Trophoblast cell (in vitro differentiated cells and primary cell): ENCODE measurements around the gene WIPF1.

Experiments used
- DNase-seq, 2 donors: peaks; one replicate each; pipeline ENCODE4 v3.0.0-alpha.2; 2016
- H2AFZ ChIP-seq: 2 replicates; pipeline ENCODE4 v1.6.1; 2013; ENCODE audit warnings: low read length, moderate library complexity, mild to moderate bottlenecking; ENCODE audit not compliant: insufficient read depth, poor library complexity
- H2AK5ac ChIP-seq: 2 replicates; pipeline ENCODE4 v1.6.1; 2013; ENCODE audit warnings: mild to moderate bottlenecking, low read length
- H2BK120ac ChIP-seq: 2 replicates; pipeline ENCODE4 v1.6.1; 2013; ENCODE audit warnings: low read length, mild to moderate bottlenecking, moderate library complexity; ENCODE audit not compliant: insufficient read depth, poor library complexity
- H2BK12ac ChIP-seq: 2 replicates; pipeline ENCODE4 v1.6.1; 2013; ENCODE audit warnings: mild to moderate bottlenecking, low read length, moderate library complexity
- H2BK5ac ChIP-seq: 2 replicates; pipeline ENCODE4 v1.6.1; 2013; ENCODE audit warnings: low read length, low read depth, moderate library complexity, mild to moderate bottlenecking; ENCODE audit not compliant: poor library complexity
- H3K14ac ChIP-seq: 2 replicates; pipeline ENCODE4 v1.6.1; 2013; ENCODE audit warnings: mild to moderate bottlenecking, low read length
- H3K18ac ChIP-seq: 2 replicates; pipeline ENCODE4 v1.6.1; 2013; ENCODE audit warnings: mild to moderate bottlenecking, low read length
- H3K23ac ChIP-seq: 2 replicates; pipeline ENCODE4 v1.6.1; 2013; ENCODE audit warnings: low read length
- H3K27ac ChIP-seq: 2 replicates; pipeline ENCODE4 v1.5.1; 2013; ENCODE audit warnings: low read depth, mild to moderate bottlenecking, inconsistent platforms, low read length, moderate library complexity
- H3K27me3 ChIP-seq: 2 replicates; pipeline ENCODE4 v1.6.1; 2013; ENCODE audit warnings: inconsistent platforms, mild to moderate bottlenecking, low read length, moderate library complexity; ENCODE audit not compliant: insufficient read depth
- H3K36me3 ChIP-seq, 2 experiments: 1 replicate in 1 of 2; 2 replicates in 1 of 2; pipeline ENCODE4 v1.6.1; 2013; ENCODE audit warnings: low read length in 2 of 2, mild to moderate bottlenecking in 2 of 2, moderate library complexity in 1 of 2; ENCODE audit not compliant: insufficient read depth in 2 of 2, control insufficient read depth in 1 of 2
- H3K4ac ChIP-seq: 2 replicates; pipeline ENCODE4 v1.6.1; 2013; ENCODE audit warnings: low read depth, mild to moderate bottlenecking, low read length, moderate library complexity
- H3K4me1 ChIP-seq, 2 experiments: 1 replicate in 1 of 2; 2 replicates in 1 of 2; pipeline ENCODE4 v1.6.1; 2013; ENCODE audit warnings: low read length in 2 of 2, mild to moderate bottlenecking in 2 of 2, moderate library complexity in 1 of 2; ENCODE audit not compliant: insufficient read depth in 2 of 2, control insufficient read depth in 1 of 2
- H3K4me2 ChIP-seq: 2 replicates; pipeline ENCODE4 v1.6.1; 2013; ENCODE audit warnings: inconsistent platforms, mild to moderate bottlenecking, low read length, moderate library complexity
- H3K4me3 ChIP-seq: 2 replicates; pipeline ENCODE4 v1.5.1; 2013; ENCODE audit warnings: mild to moderate bottlenecking, low read depth, low read length, inconsistent platforms
- H3K79me1 ChIP-seq: one replicate; pipeline ENCODE4 v1.6.1; 2013; ENCODE audit warnings: low read length
- H3K79me2 ChIP-seq: 2 replicates; pipeline ENCODE4 v1.6.1; 2013; ENCODE audit warnings: low read length, mild to moderate bottlenecking; ENCODE audit not compliant: control insufficient read depth, insufficient read depth, poor library complexity
- H3K9ac ChIP-seq: 2 replicates; pipeline ENCODE4 v1.6.1; 2013; ENCODE audit warnings: mild to moderate bottlenecking, low read length
- H3K9me3 ChIP-seq: 2 replicates; pipeline ENCODE4 v1.6.1; 2013; ENCODE audit warnings: low read depth, mild to moderate bottlenecking, control low read depth, inconsistent platforms, low read length; ENCODE audit not compliant: insufficient read depth
- H4K12ac ChIP-seq: 2 replicates; pipeline ENCODE4 v1.6.1; 2013; ENCODE audit warnings: low read depth, mild to moderate bottlenecking, low read length, moderate library complexity
- H4K8ac ChIP-seq: 2 replicates; pipeline ENCODE4 v1.6.1; 2013; ENCODE audit warnings: low read depth, mild to moderate bottlenecking, low read length, moderate library complexity
- H4K91ac ChIP-seq: one replicate; pipeline ENCODE4 v1.6.1; 2013; ENCODE audit warnings: low read depth, mild to moderate bottlenecking, low read length, moderate library complexity
- WGBS: extraction: QIAGEN DNeasy Blood & Tissue Kit; methylation state at CpG from one replicate; pipeline ENCODE4 v1.1.7; 2013; ENCODE audit warnings: missing lambda C conversion rate; ENCODE audit not compliant: insufficient read length, insufficient coverage; ENCODE audit errors: extremely low coverage; 5-methylcytosine and 5-hydroxymethylcytosine counted together

The WIPF1 gene

GRCh38 chr2:174590346-174590745, 7.3 kb downstream of the WIPF1 start:
- peak overlapping the region; percentile 26 for H4K91ac ChIP-seq
- peaks cover 4% of the 10 kb centered on the region in 2 experiments for H3K36me3 ChIP-seq
- peaks cover 16 to 44% of the 10 kb centered on the region in 2 experiments for H3K4me1 ChIP-seq
- H3K79me1 ChIP-seq, result peaks cover 21% of the 10 kb centered on the region
- peak overlapping the region; percentile 77 for H4K12ac ChIP-seq
- H2BK12ac ChIP-seq, result peak overlapping the region; percentile 74
- H4K8ac ChIP-seq, result peak overlapping the region; percentile 32
- peak overlapping the region; percentile 68 for H3K4ac ChIP-seq
- peaks cover 1% of the 10 kb centered on the region for H3K79me2 ChIP-seq
- peak overlapping the region; percentile 65 for H3K14ac ChIP-seq
- H3K4me2 ChIP-seq, result no peak overlapping the region
- no peaks in the 10 kb centered on the region for H3K27me3 ChIP-seq
- H2BK120ac ChIP-seq, result peak overlapping the region; percentile 17
- H2AK5ac ChIP-seq, result peak overlapping the region; percentile 18
- no peak overlapping the region for H2AFZ ChIP-seq
- no peak overlapping the region for H3K9ac ChIP-seq
- no CpG with 5 or more reads among the region's 4 CpGs for WGBS
- no peak overlapping the region for H3K23ac ChIP-seq
- H3K27ac ChIP-seq, result no peak overlapping the region
- H3K9me3 ChIP-seq, result no peaks in the 10 kb centered on the region
- peak overlapping the region; percentile 78 for H3K18ac ChIP-seq
- no peak overlapping the region for H3K4me3 ChIP-seq
- no peak overlapping the region for H2BK5ac ChIP-seq
- DNase-seq, result no peak

- Histone ChIP-seq H2BK5ac (no peak overlapping the region), H4K8ac (no peak overlapping the region), H3K18ac (peak overlapping the region; percentile 8), H3K27ac (no peak overlapping the region), H2AK5ac (no peak overlapping the region), H3K14ac (no peak overlapping the region), H3K4ac (no peak overlapping the region), H3K27me3 (no peaks in the 10 kb centered on the region), H3K79me1 (peaks cover 24% of the 10 kb centered on the region), H3K4me2 (no peak overlapping the region), H3K23ac (no peak overlapping the region), H3K9me3 (no peaks in the 10 kb centered on the region), H3K9ac (no peak overlapping the region), H4K91ac (no peak overlapping the region), H2BK12ac (no peak overlapping the region), H2AFZ (no peak overlapping the region), H3K36me3 (peaks cover 6% of the 10 kb centered on the region in 2 experiments), H3K79me2 (peaks cover 1% of the 10 kb centered on the region), H4K12ac (no peak overlapping the region), H2BK120ac (no peak overlapping the region), H3K4me1 (peaks cover 20 to 51% of the 10 kb centered on the region in 2 experiments), H3K4me3 (no peak overlapping the region)
- no CpG with 5 or more reads among the region's 2 CpGs for WGBS
- DNase-seq, result no peak
Observed at GRCh38 chr2:174589334-174589733, 8.3 kb downstream of the WIPF1 start.

GRCh38 chr2:174588463-174588862, 9.1 kb downstream of the WIPF1 start:
- Histone ChIP-seq H3K27ac (no peak overlapping the region), H3K18ac (no peak overlapping the region), H3K4me2 (no peak overlapping the region), H2AFZ (no peak overlapping the region), H2AK5ac (no peak overlapping the region), H4K8ac (no peak overlapping the region), H4K12ac (no peak overlapping the region), H3K79me2 (peaks cover 1% of the 10 kb centered on the region), H3K79me1 (peaks cover 27% of the 10 kb centered on the region), H3K14ac (no peak overlapping the region), H2BK12ac (no peak overlapping the region), H4K91ac (peak overlapping the region; percentile 15), H3K9ac (no peak overlapping the region), H2BK120ac (no peak overlapping the region), H3K23ac (no peak overlapping the region), H3K4ac (no peak overlapping the region), H2BK5ac (no peak overlapping the region), H3K36me3 (peaks cover 7 to 8% of the 10 kb centered on the region in 2 experiments), H3K4me1 (peaks cover 21 to 51% of the 10 kb centered on the region in 2 experiments), H3K27me3 (no peaks in the 10 kb centered on the region), H3K9me3 (no peaks in the 10 kb centered on the region), H3K4me3 (no peak overlapping the region)
- DNase-seq, result no peak
- no CpG with 5 or more reads among the region's 2 CpGs for WGBS

GRCh38 chr2:174587579-174587978, 10.0 kb downstream of the WIPF1 start:
- no CpG with 5 or more reads among the region's 4 CpGs for WGBS
- H4K91ac ChIP-seq, result no peak overlapping the region
- no peaks in the 10 kb centered on the region for H3K27me3 ChIP-seq

More at GRCh38 chr2:174587579-174587978, 10.0 kb downstream of the WIPF1 start:
- Histone ChIP-seq H2BK5ac (no peak overlapping the region), H3K14ac (no peak overlapping the region), H2AFZ (no peak overlapping the region), H3K23ac (no peak overlapping the region), H3K79me1 (peaks cover 29% of the 10 kb centered on the region), H3K36me3 (peaks cover 7 to 8% of the 10 kb centered on the region in 2 experiments), H3K9ac (no peak overlapping the region), H3K4ac (no peak overlapping the region), H4K8ac (no peak overlapping the region), H3K18ac (no peak overlapping the region), H2BK120ac (no peak overlapping the region), H3K9me3 (no peaks in the 10 kb centered on the region), H2BK12ac (no peak overlapping the region), H3K79me2 (peaks cover 1% of the 10 kb centered on the region), H3K4me2 (no peak overlapping the region), H4K12ac (no peak overlapping the region), H2AK5ac (no peak overlapping the region), H3K4me3 (no peak overlapping the region), H3K27ac (peak overlapping the region; percentile 51), H3K4me1 (peaks cover 21 to 51% of the 10 kb centered on the region in 2 experiments)
- no peak for DNase-seq
